Measurements from ENCODE around the gene SMG6.

Gene SMG6

GRCh38 chr17:2212400-2212981 lies 91.1 kb downstream of the SMG6 start:
- Histone ChIP-seq H2BK120ac (ENCODE audit: low read depth, low read length) (peak overlapping the region; percentile 21), H2AK5ac (ENCODE audit: low read length, severe bottlenecking) (no peak overlapping the region), H3K4me2 (ENCODE audit: low read length, poor library complexity, severe bottlenecking) (no peak overlapping the region), H3K27me3 (ENCODE audit: control insufficient read depth in 1 of 2, insufficient read depth in 1 of 2, low read length in 2 of 2) (no peaks in the 10 kb centered on the region), H2AFZ (ENCODE audit: low read depth, low read length) (no peak overlapping the region), H3K36me3 (ENCODE audit: control insufficient read depth in 1 of 2, insufficient read depth in 2 of 2, low read depth in 1 of 2, low read length in 2 of 2) (peaks cover 3 to 21% of the 10 kb centered on the region in 2 experiments), H2BK5ac (ENCODE audit: low read depth, low read length, poor library complexity, severe bottlenecking) (no peak overlapping the region), H4K8ac (ENCODE audit: low read length) (peak overlapping the region; percentile 0), H4K91ac (ENCODE audit: low read length) (peak overlapping the region; percentile 60), H3K14ac (ENCODE audit: low read length in 2 of 2) (no peak overlapping the region), H3K4me3 (ENCODE audit: insufficient read depth in 1 of 2, low read depth in 1 of 2, low read length in 2 of 2) (peak overlapping the region in 1 of 2 experiments; percentile 68), H3K79me1 (replicated peaks; ENCODE audit: low read length, poor library complexity, severe bottlenecking) (peaks cover 18% of the 10 kb centered on the region), H2BK15ac (ENCODE audit: low read depth, poor library complexity, severe bottlenecking) (no peak overlapping the region), H3K23ac (ENCODE audit: low read length in 2 of 2) (peak overlapping the region in 1 of 2 experiments; percentile 92), H3K4me1 (ENCODE audit: control insufficient read depth, insufficient read depth, low read depth, low read length) (peaks cover 26% of the 10 kb centered on the region), H3K27ac (ENCODE audit: low read length, poor library complexity, severe bottlenecking) (peak overlapping the region; percentile 22), H3K9me3 (ENCODE audit: control insufficient read depth, low read length) (no peaks in the 10 kb centered on the region), H3K9ac (ENCODE audit: low read length) (peak overlapping the region; percentile 96), H2BK12ac (ENCODE audit: low read length in 2 of 2) (peak overlapping the region; percentile 67 to 81), H3K18ac (ENCODE audit: low read depth in 1 of 2, low read length in 2 of 2) (peak overlapping the region; percentile 1 to 81), H3K4ac (ENCODE audit: low read depth in 1 of 2, low read length in 2 of 2) (peak overlapping the region; percentile 20 to 83)
- 92% methylated on average over 10 of the region's 10 CpGs for WGBS
- DNase-seq: peak; percentile 59

GRCh38 chr17:2211661-2212399 lies 91.8 kb downstream of the SMG6 start:
- H3K14ac ChIP-seq (ENCODE audit: low read length in 2 of 2): no peak overlapping the region
- peak overlapping the region; percentile 21 for H2BK120ac ChIP-seq (ENCODE audit: low read depth, low read length)
- peaks cover 16% of the 10 kb centered on the region for H3K79me1 ChIP-seq (replicated peaks; ENCODE audit: low read length, poor library complexity, severe bottlenecking)
- peak overlapping the region; percentile 96 for H3K9ac ChIP-seq (ENCODE audit: low read length)
- H2BK12ac ChIP-seq (ENCODE audit: low read length in 2 of 2): peak overlapping the region; percentile 6 to 81
- H3K27me3 ChIP-seq (ENCODE audit: control insufficient read depth in 1 of 2, insufficient read depth in 1 of 2, low read length in 2 of 2): no peaks in the 10 kb centered on the region
- H2AK5ac ChIP-seq (ENCODE audit: low read length, severe bottlenecking): peak overlapping the region; percentile 65
- H4K8ac ChIP-seq (ENCODE audit: low read length): no peak overlapping the region
- H2BK5ac ChIP-seq (ENCODE audit: low read depth, low read length, poor library complexity, severe bottlenecking): no peak overlapping the region
- peaks cover 27% of the 10 kb centered on the region for H3K4me1 ChIP-seq (ENCODE audit: control insufficient read depth, insufficient read depth, low read depth, low read length)
- no peak overlapping the region for H3K27ac ChIP-seq (ENCODE audit: low read length, poor library complexity, severe bottlenecking)
- peak overlapping the region in 1 of 2 experiments; percentile 68 for H3K4me3 ChIP-seq (ENCODE audit: insufficient read depth in 1 of 2, low read depth in 1 of 2, low read length in 2 of 2)
- H4K91ac ChIP-seq (ENCODE audit: low read length): peak overlapping the region; percentile 6
- no peak for DNase-seq
- H3K4ac ChIP-seq (ENCODE audit: low read depth in 1 of 2, low read length in 2 of 2): peak overlapping the region in 1 of 2 experiments; percentile 20
- H3K23ac ChIP-seq (ENCODE audit: low read length in 2 of 2): no peak overlapping the region
- H3K18ac ChIP-seq (ENCODE audit: low read depth in 1 of 2, low read length in 2 of 2): peak overlapping the region in 1 of 2 experiments; percentile 1
- peaks cover 3 to 21% of the 10 kb centered on the region in 2 experiments for H3K36me3 ChIP-seq (ENCODE audit: control insufficient read depth in 1 of 2, insufficient read depth in 2 of 2, low read depth in 1 of 2, low read length in 2 of 2)
- 94% methylated on average over 5 of the region's 6 CpGs for WGBS
- no peak overlapping the region for H2AFZ ChIP-seq (ENCODE audit: low read depth, low read length)
- no peaks in the 10 kb centered on the region for H3K9me3 ChIP-seq (ENCODE audit: control insufficient read depth, low read length)
- H2BK15ac ChIP-seq (ENCODE audit: low read depth, poor library complexity, severe bottlenecking): no peak overlapping the region
- H3K4me2 ChIP-seq (ENCODE audit: low read length, poor library complexity, severe bottlenecking): no peak overlapping the region

- H3K18ac ChIP-seq (ENCODE audit: low read depth in 1 of 2, low read length in 2 of 2): no peak overlapping the region
- no peak overlapping the region for H2AK5ac ChIP-seq (ENCODE audit: low read length, severe bottlenecking)
- H3K79me1 ChIP-seq (replicated peaks; ENCODE audit: low read length, poor library complexity, severe bottlenecking): peaks cover 20% of the 10 kb centered on the region
- peak overlapping the region; percentile 1 for H3K9ac ChIP-seq (ENCODE audit: low read length)
- no peak overlapping the region for H3K27ac ChIP-seq (ENCODE audit: low read length, poor library complexity, severe bottlenecking)
- no peak overlapping the region for H2BK15ac ChIP-seq (ENCODE audit: low read depth, poor library complexity, severe bottlenecking)
- H3K36me3 ChIP-seq (ENCODE audit: control insufficient read depth in 1 of 2, insufficient read depth in 2 of 2, low read depth in 1 of 2, low read length in 2 of 2): peaks cover 3 to 21% of the 10 kb centered on the region in 2 experiments
- H3K4me2 ChIP-seq (ENCODE audit: low read length, poor library complexity, severe bottlenecking): no peak overlapping the region
- H3K4ac ChIP-seq (ENCODE audit: low read depth in 1 of 2, low read length in 2 of 2): no peak overlapping the region
- H4K8ac ChIP-seq (ENCODE audit: low read length): no peak overlapping the region
- H3K9me3 ChIP-seq (ENCODE audit: control insufficient read depth, low read length): no peaks in the 10 kb centered on the region
- H3K4me1 ChIP-seq (ENCODE audit: control insufficient read depth, insufficient read depth, low read depth, low read length): peaks cover 23% of the 10 kb centered on the region
- H2BK120ac ChIP-seq (ENCODE audit: low read depth, low read length): no peak overlapping the region
- H3K27me3 ChIP-seq (ENCODE audit: control insufficient read depth in 1 of 2, insufficient read depth in 1 of 2, low read length in 2 of 2): no peaks in the 10 kb centered on the region
- H4K91ac ChIP-seq (ENCODE audit: low read length): no peak overlapping the region
- no CpG with 5 or more reads among the region's 2 CpGs for WGBS
- no peak overlapping the region for H3K4me3 ChIP-seq (ENCODE audit: insufficient read depth in 1 of 2, low read depth in 1 of 2, low read length in 2 of 2)
- no peak overlapping the region for H3K23ac ChIP-seq (ENCODE audit: low read length in 2 of 2)
- no peak overlapping the region for H3K14ac ChIP-seq (ENCODE audit: low read length in 2 of 2)
- no peak overlapping the region for H2AFZ ChIP-seq (ENCODE audit: low read depth, low read length)
- H2BK12ac ChIP-seq (ENCODE audit: low read length in 2 of 2): no peak overlapping the region
- DNase-seq: no peak
- H2BK5ac ChIP-seq (ENCODE audit: low read depth, low read length, poor library complexity, severe bottlenecking): no peak overlapping the region
These were observed 92.9 kb downstream of the SMG6 start for GRCh38 chr17:2210726-2211125.

GRCh38 chr17:2207815-2208515 lies 95.6 kb downstream of the SMG6 start:
- Histone ChIP-seq H3K4ac (ENCODE audit: low read depth in 1 of 2, low read length in 2 of 2) (peak overlapping the region; percentile 24 to 67), H4K8ac (ENCODE audit: low read length) (peak overlapping the region; percentile 77), H3K36me3 (ENCODE audit: control insufficient read depth in 1 of 2, insufficient read depth in 2 of 2, low read depth in 1 of 2, low read length in 2 of 2) (peaks cover 9 to 39% of the 10 kb centered on the region in 2 experiments), H3K9me3 (ENCODE audit: control insufficient read depth, low read length) (no peaks in the 10 kb centered on the region), H3K4me3 (ENCODE audit: insufficient read depth in 1 of 2, low read depth in 1 of 2, low read length in 2 of 2) (no peak overlapping the region), H2BK5ac (ENCODE audit: low read depth, low read length, poor library complexity, severe bottlenecking) (no peak overlapping the region), H3K79me1 (replicated peaks; ENCODE audit: low read length, poor library complexity, severe bottlenecking) (peaks cover 23% of the 10 kb centered on the region), H3K18ac (ENCODE audit: low read depth in 1 of 2, low read length in 2 of 2) (peak overlapping the region; percentile 78), H2BK120ac (ENCODE audit: low read depth, low read length) (no peak overlapping the region), H3K27ac (ENCODE audit: low read length, poor library complexity, severe bottlenecking) (no peak overlapping the region), H3K27me3 (ENCODE audit: control insufficient read depth in 1 of 2, insufficient read depth in 1 of 2, low read length in 2 of 2) (no peaks in the 10 kb centered on the region), H4K91ac (ENCODE audit: low read length) (no peak overlapping the region), H2AFZ (ENCODE audit: low read depth, low read length) (no peak overlapping the region), H3K14ac (ENCODE audit: low read length in 2 of 2) (peak overlapping the region in 1 of 2 experiments; percentile 51), H3K23ac (ENCODE audit: low read length in 2 of 2) (no peak overlapping the region), H3K4me2 (ENCODE audit: low read length, poor library complexity, severe bottlenecking) (no peak overlapping the region), H3K4me1 (ENCODE audit: control insufficient read depth, insufficient read depth, low read depth, low read length) (peaks cover 11% of the 10 kb centered on the region), H2BK12ac (ENCODE audit: low read length in 2 of 2) (peak overlapping the region; percentile 79 to 92), H2AK5ac (ENCODE audit: low read length, severe bottlenecking) (no peak overlapping the region), H2BK15ac (ENCODE audit: low read depth, poor library complexity, severe bottlenecking) (no peak overlapping the region), H3K9ac (ENCODE audit: low read length) (no peak overlapping the region)
- WGBS: 81% methylated on average over 12 of the region's 12 CpGs
- peak; percentile 41 for DNase-seq
